ENCODE data around the gene THSD4.

The THSD4 gene

DNA sequence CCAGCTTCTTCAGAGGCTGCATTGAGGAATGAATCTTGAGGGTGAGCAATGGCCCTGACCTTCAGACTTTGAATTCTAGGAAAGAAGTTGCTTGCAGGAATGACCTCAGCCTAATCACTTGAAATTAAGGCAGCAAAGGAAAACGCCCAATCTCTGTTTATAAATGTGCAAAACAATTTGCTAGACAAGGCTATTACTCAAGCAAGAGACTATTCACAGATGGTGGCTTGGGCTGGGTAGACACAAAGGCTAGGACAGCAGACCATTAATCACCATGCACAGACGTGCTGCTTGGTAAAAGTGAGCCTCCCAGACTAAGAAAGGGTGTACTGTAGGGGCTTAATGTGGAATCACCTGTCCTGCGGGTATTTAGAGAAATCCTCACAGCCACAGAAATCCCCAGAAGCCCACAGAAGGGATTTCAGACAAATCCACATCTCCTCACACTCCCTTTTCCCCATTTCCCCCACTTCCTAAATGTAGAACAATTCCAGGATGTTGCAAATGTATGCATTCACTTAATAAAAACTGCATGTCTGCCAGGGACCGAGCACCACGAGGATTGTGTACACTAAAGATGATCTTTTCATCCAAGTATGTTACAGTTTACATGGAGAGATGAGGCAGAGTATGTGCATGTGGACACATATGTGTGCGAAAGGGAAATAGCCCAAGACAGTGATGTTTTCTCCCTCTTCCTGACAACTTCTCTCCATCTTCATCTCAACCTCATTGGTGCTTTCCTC, 259.5 kb downstream of the THSD4 start:
- Histone ChIP-seq H3K4me1 (ENCODE audit: control insufficient read depth, insufficient read depth, low read length, unreplicated experiment) (no peaks in the 10 kb centered on the region), H3K27me3 (ENCODE audit: insufficient read depth, low read length) (no peaks in the 10 kb centered on the region), H2AFZ (ENCODE audit: low read length, unreplicated experiment) (no peak overlapping the region), H3K79me2 (ENCODE audit: control insufficient read depth, insufficient read depth, low read length, unreplicated experiment) (no peaks in the 10 kb centered on the region), H3K36me3 (ENCODE audit: insufficient read depth, low read length) (peaks cover 7% of the 10 kb centered on the region; the same call in 1 of the 2 replicates), H3K4me3 (ENCODE audit: low read depth, low read length) (no peak overlapping the region), H3K27ac (ENCODE audit: low read depth, low read length) (no peak overlapping the region)

DNA sequence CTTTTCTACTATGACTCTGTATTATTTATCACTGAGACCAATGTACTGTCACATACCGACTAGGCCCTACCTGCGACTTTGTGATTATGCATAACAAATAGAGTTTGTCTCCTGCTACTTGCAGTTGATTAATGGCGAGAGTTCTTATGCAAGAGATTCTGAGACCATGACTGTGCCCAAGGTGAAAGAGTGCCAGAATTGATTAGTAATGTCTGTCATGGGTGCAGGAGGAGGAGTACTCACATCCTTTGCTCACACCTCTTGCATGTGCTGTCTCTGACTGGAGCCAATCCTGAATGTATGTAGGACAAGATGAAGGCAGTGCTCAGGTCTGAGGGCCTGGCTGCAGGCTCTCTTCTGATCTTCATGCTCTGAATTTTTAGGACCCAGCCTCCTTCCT, 260.7 kb downstream of the THSD4 start:
- Histone ChIP-seq H3K27ac (ENCODE audit: low read depth, low read length) (no peak overlapping the region), H2AFZ (ENCODE audit: low read length, unreplicated experiment) (no peak overlapping the region), H3K27me3 (ENCODE audit: insufficient read depth, low read length) (no peaks in the 10 kb centered on the region), H3K79me2 (ENCODE audit: control insufficient read depth, insufficient read depth, low read length, unreplicated experiment) (no peaks in the 10 kb centered on the region), H3K36me3 (ENCODE audit: insufficient read depth, low read length) (peaks cover 7% of the 10 kb centered on the region; the same call in 1 of the 2 replicates), H3K4me1 (ENCODE audit: control insufficient read depth, insufficient read depth, low read length, unreplicated experiment) (no peaks in the 10 kb centered on the region), H3K4me3 (ENCODE audit: low read depth, low read length) (no peak overlapping the region)

DNA sequence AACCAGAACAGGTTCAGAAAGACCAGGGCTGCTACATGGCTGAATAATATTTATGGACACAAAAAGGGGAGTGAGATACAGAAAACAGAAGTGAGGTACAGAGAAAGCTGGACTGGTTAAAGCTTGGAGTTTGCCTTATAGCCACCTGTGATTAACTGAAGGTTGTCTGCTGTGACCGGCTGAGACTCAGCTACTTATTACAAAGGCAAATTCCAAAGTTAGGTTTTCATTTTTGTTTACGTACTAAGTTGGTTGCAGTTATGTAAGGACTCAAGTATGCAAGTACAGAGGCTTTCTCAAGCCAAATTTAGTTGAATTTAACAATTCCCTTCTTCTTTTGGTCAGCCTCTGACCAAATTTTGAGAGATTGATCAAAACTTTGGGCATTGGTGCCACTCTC, 264.6 kb downstream of the THSD4 start:
- Histone ChIP-seq H3K79me2 (ENCODE audit: control insufficient read depth, insufficient read depth, low read length, unreplicated experiment) (no peaks in the 10 kb centered on the region), H3K4me1 (ENCODE audit: control insufficient read depth, insufficient read depth, low read length, unreplicated experiment) (no peaks in the 10 kb centered on the region), H3K36me3 (ENCODE audit: insufficient read depth, low read length) (peaks cover 7% of the 10 kb centered on the region; the same call in 1 of the 2 replicates), H3K27ac (ENCODE audit: low read depth, low read length) (no peak overlapping the region), H2AFZ (ENCODE audit: low read length, unreplicated experiment) (no peak overlapping the region), H3K27me3 (ENCODE audit: insufficient read depth, low read length) (no peaks in the 10 kb centered on the region), H3K4me3 (ENCODE audit: low read depth, low read length) (no peak overlapping the region)

DNA sequence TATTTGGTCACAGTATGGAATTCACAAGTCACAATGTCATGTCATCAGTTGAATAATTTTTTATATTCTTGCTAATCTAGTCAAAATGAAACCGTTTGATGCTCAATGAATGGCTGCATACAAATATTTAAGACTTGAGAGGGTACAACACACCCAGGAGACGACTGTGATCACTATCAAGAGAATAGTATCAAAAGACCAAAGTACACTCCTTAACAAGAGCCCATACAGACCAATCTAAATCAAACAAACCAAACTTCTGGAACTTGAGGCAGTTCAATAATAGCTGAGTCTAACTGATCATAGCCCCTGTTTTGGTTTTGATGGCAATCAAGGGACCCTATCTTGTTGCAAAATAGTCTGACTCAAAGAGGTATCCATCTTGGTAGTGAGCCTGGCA, 265.1 kb downstream of the THSD4 start:
- Histone ChIP-seq H3K27me3 (ENCODE audit: insufficient read depth, low read length) (no peaks in the 10 kb centered on the region), H3K4me1 (ENCODE audit: control insufficient read depth, insufficient read depth, low read length, unreplicated experiment) (no peaks in the 10 kb centered on the region), H3K36me3 (ENCODE audit: insufficient read depth, low read length) (peaks cover 5% of the 10 kb centered on the region; the same call in 1 of the 2 replicates), H3K79me2 (ENCODE audit: control insufficient read depth, insufficient read depth, low read length, unreplicated experiment) (no peaks in the 10 kb centered on the region), H3K27ac (ENCODE audit: low read depth, low read length) (no peak overlapping the region), H2AFZ (ENCODE audit: low read length, unreplicated experiment) (no peak overlapping the region), H3K4me3 (ENCODE audit: low read depth, low read length) (no peak overlapping the region)

DNA sequence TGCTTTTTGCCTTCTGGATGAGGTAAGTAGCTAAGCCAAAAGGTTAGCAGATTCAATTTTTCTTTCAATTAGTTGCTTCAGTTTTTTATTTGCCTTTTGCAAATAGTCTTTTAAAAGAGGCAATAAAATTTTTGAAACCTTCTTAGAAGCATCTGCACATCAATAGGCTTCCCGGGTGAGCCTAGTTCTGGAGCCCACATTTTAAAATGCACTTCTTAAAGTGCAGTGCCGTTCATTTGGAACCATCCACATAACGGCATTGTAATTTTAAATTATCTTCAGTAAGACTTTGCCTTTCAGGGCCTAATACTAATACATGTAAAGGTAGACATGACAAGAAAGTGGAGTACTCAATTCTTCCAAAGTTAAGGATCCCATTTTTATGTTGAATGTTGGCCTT, 269.2 kb downstream of the THSD4 start:
- Histone ChIP-seq H3K4me1 (ENCODE audit: control insufficient read depth, insufficient read depth, low read length, unreplicated experiment) (no peaks in the 10 kb centered on the region), H3K27ac (ENCODE audit: low read depth, low read length) (no peak overlapping the region), H3K27me3 (ENCODE audit: insufficient read depth, low read length) (no peaks in the 10 kb centered on the region), H3K79me2 (ENCODE audit: control insufficient read depth, insufficient read depth, low read length, unreplicated experiment) (no peaks in the 10 kb centered on the region), H3K36me3 (ENCODE audit: insufficient read depth, low read length) (no peaks in the 10 kb centered on the region), H2AFZ (ENCODE audit: low read length, unreplicated experiment) (no peak overlapping the region), H3K4me3 (ENCODE audit: low read depth, low read length) (no peak overlapping the region)

DNA sequence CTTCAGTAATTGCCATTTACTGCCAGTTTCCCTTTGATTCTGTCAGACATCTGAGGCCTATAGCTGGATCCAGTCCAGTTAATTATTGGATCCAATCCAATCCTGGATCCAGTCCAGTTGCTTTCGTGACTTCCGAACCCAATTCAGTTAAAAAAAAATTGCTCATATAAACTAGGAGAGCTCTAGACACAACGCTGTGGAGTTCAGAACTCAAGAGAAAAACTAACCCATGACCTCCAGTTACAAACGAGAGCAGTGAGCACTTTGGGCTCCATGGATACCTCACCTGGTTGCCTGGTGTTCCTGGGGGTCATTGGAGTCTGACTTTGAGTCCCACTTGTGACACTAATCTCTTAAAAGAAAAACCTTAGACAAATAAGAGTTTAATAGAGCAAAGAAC, 269.8 kb downstream of the THSD4 start:
- Histone ChIP-seq H3K27ac (ENCODE audit: low read depth, low read length) (no peak overlapping the region), H3K79me2 (ENCODE audit: control insufficient read depth, insufficient read depth, low read length, unreplicated experiment) (no peaks in the 10 kb centered on the region)

DNA sequence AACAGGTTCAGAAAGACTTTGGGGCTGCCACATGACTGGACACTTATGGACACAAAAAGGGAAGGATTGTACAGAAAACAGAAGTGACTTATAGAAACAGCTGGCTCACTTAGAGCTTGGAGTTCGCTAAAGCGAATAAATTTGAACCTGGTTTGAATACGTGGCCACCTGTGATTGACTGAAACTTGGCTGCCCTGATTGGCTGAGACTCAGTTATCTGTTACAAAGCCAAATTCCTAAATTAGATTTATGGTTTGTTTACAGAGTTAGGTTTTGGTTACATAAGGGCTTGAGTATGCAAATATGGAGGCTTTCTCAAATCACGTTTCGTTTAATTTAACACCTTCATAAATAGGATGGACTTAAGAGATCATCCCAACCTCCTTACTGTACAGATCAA, 270.2 kb downstream of the THSD4 start:
- Histone ChIP-seq H3K4me1 (ENCODE audit: control insufficient read depth, insufficient read depth, low read length, unreplicated experiment) (no peaks in the 10 kb centered on the region), H3K4me3 (ENCODE audit: low read depth, low read length) (no peak overlapping the region), H3K27ac (ENCODE audit: low read depth, low read length) (no peak overlapping the region), H2AFZ (ENCODE audit: low read length, unreplicated experiment) (no peak overlapping the region), H3K36me3 (ENCODE audit: insufficient read depth, low read length) (no peaks in the 10 kb centered on the region), H3K27me3 (ENCODE audit: insufficient read depth, low read length) (no peaks in the 10 kb centered on the region), H3K79me2 (ENCODE audit: control insufficient read depth, insufficient read depth, low read length, unreplicated experiment) (no peaks in the 10 kb centered on the region)

More for the DNA sequence above, 269.8 kb downstream of the THSD4 start:
- Histone ChIP-seq H3K4me1 (ENCODE audit: control insufficient read depth, insufficient read depth, low read length, unreplicated experiment) (no peaks in the 10 kb centered on the region), H2AFZ (ENCODE audit: low read length, unreplicated experiment) (no peak overlapping the region), H3K36me3 (ENCODE audit: insufficient read depth, low read length) (no peaks in the 10 kb centered on the region), H3K27me3 (ENCODE audit: insufficient read depth, low read length) (no peaks in the 10 kb centered on the region), H3K4me3 (ENCODE audit: low read depth, low read length) (no peak overlapping the region)

DNA sequence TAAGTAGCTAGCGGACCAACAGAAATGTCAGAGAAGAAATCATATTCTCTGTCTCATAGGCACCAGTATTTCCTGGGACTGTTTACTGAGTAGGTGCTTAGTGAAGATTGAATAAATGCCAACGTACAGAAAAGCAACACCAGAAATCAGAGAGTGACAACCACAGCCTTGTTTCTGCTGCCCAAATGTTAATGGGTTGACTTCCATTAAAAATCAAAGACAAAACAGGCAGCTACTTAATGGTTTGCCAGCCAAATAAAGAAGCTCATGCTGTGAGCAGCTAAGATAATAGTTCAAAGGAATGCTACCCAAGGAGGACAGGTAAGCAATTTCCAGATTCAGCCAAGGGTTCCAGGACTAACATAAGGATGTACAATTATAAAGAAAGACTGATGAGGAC, 270.7 kb downstream of the THSD4 start:
- no peaks in the 10 kb centered on the region for H3K79me2 ChIP-seq (ENCODE audit: control insufficient read depth, insufficient read depth, low read length, unreplicated experiment)
- no peaks in the 10 kb centered on the region for H3K27me3 ChIP-seq (ENCODE audit: insufficient read depth, low read length)
- no peaks in the 10 kb centered on the region for H3K4me1 ChIP-seq (ENCODE audit: control insufficient read depth, insufficient read depth, low read length, unreplicated experiment)
- no peaks in the 10 kb centered on the region for H3K36me3 ChIP-seq (ENCODE audit: insufficient read depth, low read length)
- H3K27ac ChIP-seq (ENCODE audit: low read depth, low read length) = no peak overlapping the region
- H2AFZ ChIP-seq (ENCODE audit: low read length, unreplicated experiment) = no peak overlapping the region
- H3K4me3 ChIP-seq (ENCODE audit: low read depth, low read length) = no peak overlapping the region

DNA sequence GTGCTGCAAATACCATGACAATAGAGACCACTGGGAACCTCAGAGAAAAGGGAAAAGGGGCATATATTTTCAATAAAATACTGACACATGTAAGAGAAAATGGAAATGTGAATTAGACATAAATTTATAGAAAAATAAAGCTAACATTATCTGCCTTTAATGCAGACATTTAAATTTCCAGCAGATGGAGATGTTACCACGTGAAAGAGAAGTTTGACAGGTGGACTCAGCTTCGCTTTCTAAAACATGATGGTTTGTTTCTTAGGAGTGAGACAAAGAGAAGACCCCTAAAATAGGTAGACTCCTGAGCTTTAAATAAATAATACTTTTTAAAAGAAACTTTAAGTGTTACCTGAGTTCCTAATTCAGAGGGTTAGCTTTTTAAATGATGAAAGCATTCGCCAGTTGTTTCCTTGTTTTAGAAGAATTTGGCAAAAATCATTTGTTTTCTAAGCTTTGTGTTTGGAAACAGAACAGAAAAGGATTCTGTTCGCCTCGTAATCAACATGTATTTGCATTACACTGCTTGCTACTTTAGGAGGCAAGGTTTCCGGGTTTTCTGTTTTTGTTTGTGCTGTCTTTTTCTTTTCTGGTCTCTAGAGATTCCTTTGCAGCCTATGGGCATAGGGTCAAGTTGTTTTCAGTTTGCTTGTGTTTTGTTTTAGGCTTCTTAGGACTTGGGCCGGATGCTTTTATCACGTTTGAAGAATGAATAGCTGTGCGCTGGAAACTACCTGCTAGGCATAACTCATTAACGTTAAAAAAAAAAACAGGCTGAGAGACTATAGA, 271.4 kb downstream of the THSD4 start:
- H3K79me2 ChIP-seq (ENCODE audit: control insufficient read depth, insufficient read depth, low read length, unreplicated experiment) = no peaks in the 10 kb centered on the region
- no peaks in the 10 kb centered on the region for H3K36me3 ChIP-seq (ENCODE audit: insufficient read depth, low read length)
- no peak overlapping the region for H3K27ac ChIP-seq (ENCODE audit: low read depth, low read length)
- H3K4me1 ChIP-seq (ENCODE audit: control insufficient read depth, insufficient read depth, low read length, unreplicated experiment) = no peaks in the 10 kb centered on the region
- H3K4me3 ChIP-seq (ENCODE audit: low read depth, low read length) = no peak overlapping the region
- H3K27me3 ChIP-seq (ENCODE audit: insufficient read depth, low read length) = no peaks in the 10 kb centered on the region
- H2AFZ ChIP-seq (ENCODE audit: low read length, unreplicated experiment) = no peak overlapping the region

DNA sequence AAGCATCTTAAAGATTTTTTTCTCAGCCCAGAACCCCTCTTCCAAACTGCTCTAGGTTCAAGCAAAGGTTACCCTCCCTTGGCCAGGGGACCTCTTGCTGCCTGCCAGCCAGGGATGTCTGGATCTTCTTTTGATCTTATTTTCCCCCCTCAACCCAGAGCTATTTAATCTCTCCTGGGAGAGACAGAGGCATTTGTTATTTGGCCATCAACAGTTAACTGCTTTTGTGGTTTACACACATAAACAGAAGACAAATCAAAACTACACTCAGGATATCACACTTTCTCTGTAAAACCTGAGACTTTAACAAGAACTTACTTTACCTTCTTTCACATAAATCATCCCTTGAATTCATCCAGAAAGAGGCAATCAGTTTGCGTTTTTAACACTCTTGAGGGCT, 272.5 kb downstream of the THSD4 start:
- no peak overlapping the region for H3K27ac ChIP-seq (ENCODE audit: low read depth, low read length)
- H2AFZ ChIP-seq (ENCODE audit: low read length, unreplicated experiment) = no peak overlapping the region
- no peaks in the 10 kb centered on the region for H3K36me3 ChIP-seq (ENCODE audit: insufficient read depth, low read length)
- no peaks in the 10 kb centered on the region for H3K27me3 ChIP-seq (ENCODE audit: insufficient read depth, low read length)
- no peaks in the 10 kb centered on the region for H3K4me1 ChIP-seq (ENCODE audit: control insufficient read depth, insufficient read depth, low read length, unreplicated experiment)
- H3K4me3 ChIP-seq (ENCODE audit: low read depth, low read length) = no peak overlapping the region
- H3K79me2 ChIP-seq (ENCODE audit: control insufficient read depth, insufficient read depth, low read length, unreplicated experiment) = no peaks in the 10 kb centered on the region

DNA sequence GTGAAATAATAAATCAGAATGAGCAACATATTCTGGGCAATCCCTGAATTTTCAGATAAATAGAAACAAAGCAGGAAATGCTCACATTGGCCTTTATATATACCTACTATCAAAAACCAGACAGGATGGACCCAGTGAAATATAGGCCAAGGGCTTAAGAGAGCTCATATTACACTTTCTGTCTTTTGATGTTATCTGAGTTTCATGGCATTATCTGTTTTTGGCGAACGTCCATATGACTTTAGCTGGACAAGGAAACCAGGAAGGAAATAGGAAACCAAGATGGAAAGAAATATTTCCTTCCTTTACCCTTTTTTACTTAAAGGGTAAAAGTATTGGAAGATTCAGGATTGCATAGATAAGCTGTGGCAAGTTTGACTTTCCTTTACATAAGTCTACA, 274.8 kb downstream of the THSD4 start:
- Histone ChIP-seq H3K36me3 (ENCODE audit: insufficient read depth, low read length) (no peaks in the 10 kb centered on the region), H3K27me3 (ENCODE audit: insufficient read depth, low read length) (no peaks in the 10 kb centered on the region), H3K27ac (ENCODE audit: low read depth, low read length) (no peak overlapping the region), H3K79me2 (ENCODE audit: control insufficient read depth, insufficient read depth, low read length, unreplicated experiment) (no peaks in the 10 kb centered on the region), H2AFZ (ENCODE audit: low read length, unreplicated experiment) (no peak overlapping the region), H3K4me3 (ENCODE audit: low read depth, low read length) (no peak overlapping the region), H3K4me1 (ENCODE audit: control insufficient read depth, insufficient read depth, low read length, unreplicated experiment) (no peaks in the 10 kb centered on the region)

All from ACC112 (cell line).